ENCODE measurements around the gene ACSBG1. TPM values are rescaled to one million over a fixed set of nuclear protein-coding genes. Genes with fewer than 3 reads are reported as not detected.

Gene ACSBG1
- total and polyA plus RNA-seq, 2 of the 8 experiments (the other 6 are each of a cell fraction or from before 2014, with no cell fraction given) = 5.4 to 7.1 TPM

DNA sequence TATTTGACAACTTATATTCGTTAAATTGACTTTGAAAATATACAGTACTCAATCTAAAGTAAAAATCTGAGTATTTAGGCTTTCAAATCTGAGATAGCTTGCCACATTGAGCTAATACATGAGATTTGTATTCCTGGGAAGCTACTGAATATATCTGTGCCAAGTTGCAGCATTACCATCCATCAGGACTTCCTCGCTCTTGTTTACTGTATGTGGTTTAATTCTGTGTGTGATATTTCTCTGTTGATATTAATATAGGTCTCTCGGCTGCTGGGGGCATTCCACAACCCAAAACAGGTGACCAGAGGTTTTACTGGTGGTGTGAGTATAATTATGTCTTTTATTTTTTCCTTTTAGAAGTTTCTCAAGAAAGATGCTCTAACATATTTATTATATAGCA lies 79.4 kb downstream of the ACSBG1 start:
- H2BK5ac ChIP-seq (ENCODE audit: low read depth, low read length) = no peak overlapping the region
- no peak overlapping the region for H3K56ac ChIP-seq (replicated peaks; ENCODE audit: insufficient read length, low read depth, low read length)
- peaks cover 0 to 4% (median 0%) of the 10 kb centered on the region in 4 experiments; a peak in 3 of 7 replicates for H3K4me1 ChIP-seq (replicated peaks in 1 of 4; ENCODE audit: control insufficient read depth in 3 of 4, insufficient read depth in 4 of 4, low read length in 3 of 4)
- peaks cover 2% of the 10 kb centered on the region; the same call in 1 of the 2 replicates for H3K23me2 ChIP-seq (ENCODE audit: low read depth, low read length)
- H4K91ac ChIP-seq (replicated peaks; ENCODE audit: insufficient read length, low read length) = no peak overlapping the region
- no peak overlapping the region for H3K18ac ChIP-seq (ENCODE audit: extremely low read depth, low read length)
- H2BK15ac ChIP-seq (ENCODE audit: low read length) = no peak overlapping the region
- no peak overlapping the region for H3K27ac ChIP-seq (ENCODE audit: low read depth, low read length)
- WGBS, 2 experiments (ENCODE audit: extremely low coverage in 1 of 2, insufficient coverage in 1 of 2, insufficient read length in 1 of 2, insufficient replicate concordance in 2 of 2, low coverage in 1 of 2, low lambda C conversion rate in 2 of 2, missing lambda C conversion rate in 1 of 2) = 89% methylated on average over 3 of the region's 3 CpGs; no CpG with 5 or more reads in 1 of the 2 experiments
- H3K79me1 ChIP-seq (ENCODE audit: low read depth, low read length) = no peaks in the 10 kb centered on the region
- no peak overlapping the region for H3K4ac ChIP-seq (replicated peaks; ENCODE audit: insufficient read length, low read depth, low read length)
- H3K23ac ChIP-seq (ENCODE audit: insufficient read length) = no peak overlapping the region
- TF ChIP-seq, protein P1, sequence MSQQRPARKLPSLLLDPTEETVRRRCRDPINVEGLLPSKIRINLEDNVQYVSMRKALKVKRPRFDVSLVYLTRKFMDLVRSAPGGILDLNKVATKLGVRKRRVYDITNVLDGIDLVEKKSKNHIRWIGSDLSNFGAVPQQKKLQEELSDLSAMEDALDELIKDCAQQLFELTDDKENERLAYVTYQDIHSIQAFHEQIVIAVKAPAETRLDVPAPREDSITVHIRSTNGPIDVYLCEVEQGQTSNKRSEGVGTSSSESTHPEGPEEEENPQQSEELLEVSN (IDR thresholded peaks at IDR 0.05) = no peak
- TF ChIP-seq CBX5 (IDR thresholded peaks at IDR 0.05; ENCODE audit: low read depth, low read length) (no peak), RAD21 (IDR thresholded peaks at IDR 0.05 in 1 of 2, conservative IDR thresholded peaks at IDR 0.05 in 1 of 2; ENCODE audit: low read depth in 2 of 2, low read length in 2 of 2) (no peak), EP300 (IDR thresholded peaks at IDR 0.05; ENCODE audit: borderline replicate concordance in 1 of 2, low read depth in 2 of 2, low read length in 2 of 2) (no peak)
- ChIA-PET CTCF (ENCODE audit: partially characterized antibody) (interaction anchor here (0.9 to 1.4 kb wide), 2 partner anchors 32 to 40 kb away, joined by 3 to 4 read pairs; no protein-coding TSS in a partner anchor), POLR2A (ENCODE audit: partially characterized antibody) (no interaction called here)
- H3K14ac ChIP-seq (ENCODE audit: insufficient read length) = no peak overlapping the region
- H4K5ac ChIP-seq (ENCODE audit: insufficient read length, low read depth, low read length) = no peak overlapping the region
- no peak overlapping the region for H2BK12ac ChIP-seq (ENCODE audit: low read depth, low read length)
- H3K79me2 ChIP-seq (ENCODE audit: control insufficient read depth in 1 of 2, insufficient read depth in 2 of 2, low read length in 2 of 2) = no peaks in the 10 kb centered on the region
- H2BK120ac ChIP-seq (replicated peaks; ENCODE audit: low read depth, low read length) = no peak overlapping the region
- peaks cover 0 to 2% (median under 1%) of the 10 kb centered on the region in 4 experiments; a peak in 2 of 8 replicates for H3K36me3 ChIP-seq (ENCODE audit: control insufficient read depth in 2 of 4, insufficient read depth in 4 of 4, low read length in 3 of 4)
- H3K27me3 ChIP-seq (replicated peaks in 1 of 4; ENCODE audit: control insufficient read depth in 3 of 4, extremely low read depth in 1 of 4, insufficient read depth in 3 of 4, low read length in 3 of 4) = no peaks in the 10 kb centered on the region; a peak in 1 of 7 replicates
- no peak overlapping the region for H4K8ac ChIP-seq (ENCODE audit: extremely low read depth, insufficient read depth, low read length)
- H3K9me3 ChIP-seq (ENCODE audit: insufficient read depth in 2 of 2, low read depth in 1 of 2, low read length in 1 of 2) = no peaks in the 10 kb centered on the region
- H3K4me3 ChIP-seq (ENCODE audit: extremely low read depth in 1 of 4, insufficient read depth in 2 of 4, low read depth in 3 of 4, low read length in 4 of 4) = no peak overlapping the region
- no peak overlapping the region for H2AFZ ChIP-seq (ENCODE audit: low read length)
- FAIRE-seq = no peak
- no peak overlapping the region for H2AK5ac ChIP-seq (ENCODE audit: low read depth, low read length)
- no peak overlapping the region for H2BK20ac ChIP-seq (ENCODE audit: low read length)
- DNase-seq (ENCODE audit: low read depth in 1 of 2, low spot score in 2 of 2) = no peak
- H4K20me1 ChIP-seq (replicated peaks in 1 of 2; ENCODE audit: control insufficient read depth in 1 of 2, insufficient read depth in 2 of 2, low read length in 2 of 2) = peaks cover 0 to 5% of the 10 kb centered on the region in 2 experiments
- H3K9ac ChIP-seq (replicated peaks in 1 of 4; ENCODE audit: extremely low read depth in 1 of 4, low read depth in 3 of 4, low read length in 3 of 4) = no peak overlapping the region
- H3K4me2 ChIP-seq (ENCODE audit: insufficient read depth in 1 of 2, low read depth in 2 of 2, low read length in 2 of 2) = no peak overlapping the region

Data from H1 (cell line).